GM23248 (cell line): ENCODE measurements around the gene FRRS1L.

Experiments
- EZH2 ChIP-seq: fragments of 200-600 bp; sonication (generic); IDR thresholded peaks from 2 replicates; pipeline ENCODE4 v1.6.1; 2018; ENCODE audit warnings: antibody characterized with exemption, mild to moderate bottlenecking; ENCODE audit not compliant: insufficient read depth, poor library complexity, severe bottlenecking
- EZH2phosphoT487 ChIP-seq: fragments of 200-600 bp; sonication (generic); IDR thresholded peaks from 2 replicates; pipeline ENCODE4 v1.6.1; 2018; ENCODE audit warnings: antibody characterized with exemption, moderate library complexity, mild to moderate bottlenecking, low read depth; ENCODE audit not compliant: insufficient read depth

GRCh38 chr9:109124121-109124520 is 42.9 kb downstream of the FRRS1L start:
- TF ChIP-seq EZH2phosphoT487 (no peak), EZH2 (no peak)
